T-helper 17 cell (primary cell): ENCODE results near the gene SPA17. TPM values are rescaled to one million over a fixed set of nuclear protein-coding genes. Genes with fewer than 3 reads are reported as not detected.

Experiments used
- ATAC-seq: fragments of 150-1000 bp; cut with Tn5 transposase; 2 replicates; pipeline ENCODE4 v1.10.0; 2021; ENCODE audit warnings: mild to moderate bottlenecking, moderate library complexity
- DNase-seq, 3 donors: peaks; one replicate each; pipeline versions ENCODE4 v3.0.0 to v3.0.0-alpha.2; 2020 to 2021
- H3K9me3 ChIP-seq: one replicate; pipeline ENCODE4 v1.7.0; 2013; ENCODE audit warnings: low read length, mild to moderate bottlenecking; ENCODE audit not compliant: control insufficient read depth, poor library complexity, severe bottlenecking
- H3K27ac Mint-ChIP-seq: one replicate; pipeline ENCODE4 v1.8.0; 2022; ENCODE audit warnings: mild to moderate bottlenecking, moderate library complexity, mixed read lengths
- H3K27me3 Mint-ChIP-seq: one replicate; pipeline ENCODE4 v1.8.0; 2022; ENCODE audit warnings: mixed read lengths
- H3K36me3 Mint-ChIP-seq: one replicate; pipeline ENCODE4 v1.8.0; 2022; ENCODE audit warnings: low read depth, mixed read lengths
- H3K4me1 Mint-ChIP-seq: one replicate; pipeline ENCODE4 v1.8.0; 2022; ENCODE audit warnings: mild to moderate bottlenecking, mixed read lengths
- H3K4me3 Mint-ChIP-seq: one replicate; pipeline ENCODE4 v1.8.0; 2022; ENCODE audit warnings: mild to moderate bottlenecking, moderate library complexity, mixed read lengths
- total RNA-seq, 4 donors: library from RNA in 2 of 4; stranded (reverse) in 2 of 4; gene quantifications; one replicate each; pipeline ENCODE4 v1.2.3 and lab custom pipeline; 2022 to 2026

The SPA17 gene
- total RNA-seq = 1 to 10 TPM in 1 of 2 donors, under 1 TPM in 1; 0.67 to 1.1 TPM
- total RNA-seq (lab: John Stamatoyannopoulos, UW) = 0.58 to 1.7 reads per million in 2 donors

- H3K27me3 Mint-ChIP-seq = no peaks in the 10 kb centered on the region
- peak; percentile 73 to 82 (median 76) for DNase-seq
- ATAC-seq = peak; percentile 86
- no peaks in the 10 kb centered on the region for H3K9me3 ChIP-seq
- peaks cover 29% of the 10 kb centered on the region for H3K4me1 Mint-ChIP-seq
- peak within 1 kb of the TSS; percentile 97 for H3K27ac Mint-ChIP-seq
- no peaks in the 10 kb centered on the region for H3K36me3 Mint-ChIP-seq
- H3K4me3 Mint-ChIP-seq = peak within 1 kb of the TSS; percentile 87
Measured at GRCh38 chr11:124673333-124674167, at the start of gene SPA17, which contains the start of gene SIAE. TSS of gene SPA17 (plus strand) at chr11:124673904. CDS start at chr11:124675265, 1,361 bp downstream. TSS of gene SIAE (minus strand) at chr11:124673739. CDS start at chr11:124673708, 31 bp downstream.

- Mint-ChIP-seq H3K27me3 (no peaks in the 10 kb centered on the region), H3K36me3 (peaks cover 6% of the 10 kb centered on the region), H3K27ac (peak overlapping the region; percentile 89), H3K4me1 (peaks cover 29% of the 10 kb centered on the region), H3K4me3 (no peak overlapping the region)
- DNase-seq (no peak), ATAC-seq (no peak)
- no peaks in the 10 kb centered on the region for H3K9me3 ChIP-seq
Measured at GRCh38 chr11:124625504-124626168, 48.1 kb upstream of the SPA17 start.

GRCh38 chr11:124627546-124627945 is 46.2 kb upstream of the SPA17 start:
- Mint-ChIP-seq H3K27ac (no peak overlapping the region), H3K36me3 (peaks cover 6% of the 10 kb centered on the region), H3K4me3 (no peak overlapping the region), H3K4me1 (peaks cover 29% of the 10 kb centered on the region), H3K27me3 (no peaks in the 10 kb centered on the region)
- no peaks in the 10 kb centered on the region for H3K9me3 ChIP-seq
- ATAC-seq (no peak), DNase-seq (no peak)

GRCh38 chr11:124629961-124630360 is 43.7 kb upstream of the SPA17 start:
- Mint-ChIP-seq H3K4me3 (no peak overlapping the region), H3K36me3 (peaks cover 7% of the 10 kb centered on the region), H3K4me1 (peaks cover 18% of the 10 kb centered on the region), H3K27me3 (no peaks in the 10 kb centered on the region), H3K27ac (no peak overlapping the region)
- no peaks in the 10 kb centered on the region for H3K9me3 ChIP-seq
- ATAC-seq = no peak
- DNase-seq = no peak

- Mint-ChIP-seq H3K27me3 (no peaks in the 10 kb centered on the region), H3K36me3 (peaks cover 9% of the 10 kb centered on the region), H3K4me3 (no peak overlapping the region), H3K4me1 (peaks cover 5% of the 10 kb centered on the region), H3K27ac (no peak overlapping the region)
- DNase-seq (no peak), ATAC-seq (no peak)
- H3K9me3 ChIP-seq = no peaks in the 10 kb centered on the region
Measured at GRCh38 chr11:124633355-124633754, 40.3 kb upstream of the SPA17 start.

GRCh38 chr11:124635932-124636331 is 37.8 kb upstream of the SPA17 start:
- H3K9me3 ChIP-seq = no peaks in the 10 kb centered on the region
- H3K27me3 Mint-ChIP-seq = no peaks in the 10 kb centered on the region
- DNase-seq (no peak), ATAC-seq (no peak)
- H3K4me3 Mint-ChIP-seq = no peak overlapping the region
- H3K27ac Mint-ChIP-seq = peak overlapping the region; percentile 74
- peaks cover 7% of the 10 kb centered on the region for H3K36me3 Mint-ChIP-seq
- peaks cover 2% of the 10 kb centered on the region for H3K4me1 Mint-ChIP-seq

GRCh38 chr11:124638500-124638899 is 35.2 kb upstream of the SPA17 start:
- DNase-seq (no peak), ATAC-seq (no peak)
- H3K27me3 Mint-ChIP-seq = no peaks in the 10 kb centered on the region
- H3K27ac Mint-ChIP-seq = no peak overlapping the region
- no peaks in the 10 kb centered on the region for H3K9me3 ChIP-seq
- peaks cover 9% of the 10 kb centered on the region for H3K36me3 Mint-ChIP-seq
- peaks cover 2% of the 10 kb centered on the region for H3K4me1 Mint-ChIP-seq
- no peak overlapping the region for H3K4me3 Mint-ChIP-seq

- peaks cover 2% of the 10 kb centered on the region for H3K4me1 Mint-ChIP-seq
- H3K36me3 Mint-ChIP-seq = peaks cover 9% of the 10 kb centered on the region
- H3K27me3 Mint-ChIP-seq = no peaks in the 10 kb centered on the region
- H3K9me3 ChIP-seq = no peaks in the 10 kb centered on the region
- ATAC-seq (no peak), DNase-seq (no peak)
- H3K27ac Mint-ChIP-seq = no peak overlapping the region
- no peak overlapping the region for H3K4me3 Mint-ChIP-seq
Measured at GRCh38 chr11:124639186-124639585, 34.5 kb upstream of the SPA17 start.

- peaks cover 6% of the 10 kb centered on the region for H3K4me1 Mint-ChIP-seq
- no peaks in the 10 kb centered on the region for H3K27me3 Mint-ChIP-seq
- H3K27ac Mint-ChIP-seq = no peak overlapping the region
- DNase-seq = no peak
- ATAC-seq = no peak
- peaks cover 9% of the 10 kb centered on the region for H3K36me3 Mint-ChIP-seq
- H3K9me3 ChIP-seq = no peaks in the 10 kb centered on the region
- H3K4me3 Mint-ChIP-seq = no peak overlapping the region
Measured at GRCh38 chr11:124640666-124641065, 33.0 kb upstream of the SPA17 start.

GRCh38 chr11:124642628-124643027 is 31.1 kb upstream of the SPA17 start:
- Mint-ChIP-seq H3K4me1 (peaks cover 6% of the 10 kb centered on the region), H3K27ac (no peak overlapping the region), H3K36me3 (peaks cover 7% of the 10 kb centered on the region), H3K4me3 (no peak overlapping the region), H3K27me3 (no peaks in the 10 kb centered on the region)
- DNase-seq (no peak), ATAC-seq (no peak)
- H3K9me3 ChIP-seq = no peaks in the 10 kb centered on the region

GRCh38 chr11:124643042-124643604 is 30.6 kb upstream of the SPA17 start:
- ATAC-seq (no peak), DNase-seq (no peak)
- no peaks in the 10 kb centered on the region for H3K27me3 Mint-ChIP-seq
- H3K36me3 Mint-ChIP-seq = peaks cover 5% of the 10 kb centered on the region
- H3K9me3 ChIP-seq = no peaks in the 10 kb centered on the region
- H3K4me3 Mint-ChIP-seq = no peak overlapping the region
- H3K4me1 Mint-ChIP-seq = peaks cover 4% of the 10 kb centered on the region
- H3K27ac Mint-ChIP-seq = no peak overlapping the region

GRCh38 chr11:124643605-124644425 is 29.9 kb upstream of the SPA17 start:
- Mint-ChIP-seq H3K4me1 (peaks cover 4% of the 10 kb centered on the region), H3K27ac (no peak overlapping the region), H3K36me3 (peaks cover 5% of the 10 kb centered on the region), H3K27me3 (no peaks in the 10 kb centered on the region), H3K4me3 (no peak overlapping the region)
- DNase-seq (no peak), ATAC-seq (no peak)
- no peaks in the 10 kb centered on the region for H3K9me3 ChIP-seq
